Fibroblast of pulmonary artery (primary cell): Measurements from ENCODE around the gene FOXD2.

Source experiments
- DNase-seq: peaks from one replicate; pipeline ENCODE4 v3.0.0-alpha.2; 2010; ENCODE audit warnings: low read depth
- H3K4me3 ChIP-seq: replicated peaks from 2 replicates; pipeline ENCODE4 v1.5.1; 2011; ENCODE audit warnings: low read depth, mild to moderate bottlenecking, control low read depth, low read length, moderate library complexity
- CTCF ChIP-seq: IDR thresholded peaks from 2 replicates; pipeline ENCODE4 v1.5.1; 2011; ENCODE audit warnings: mild to moderate bottlenecking, control low read depth, low read length, inconsistent platforms; ENCODE audit errors: missing control alignments

Gene FOXD2

GRCh38 chr1:47444297-47444561 lies 6.4 kb downstream of the FOXD2 start:
- TF ChIP-seq CTCF = no peak
- no peak overlapping the region for H3K4me3 ChIP-seq
- DNase-seq = no peak

- TF ChIP-seq CTCF = no peak
- peak; percentile 29 for DNase-seq
- H3K4me3 ChIP-seq = no peak overlapping the region
Observed at GRCh38 chr1:47444562-47445465, 7.0 kb downstream of the FOXD2 start.

GRCh38 chr1:47445823-47446550 lies 8.1 kb downstream of the FOXD2 start:
- TF ChIP-seq CTCF = no peak
- no peak for DNase-seq

GRCh38 chr1:47448462-47449222 lies 10.8 kb downstream of the FOXD2 start:
- H3K4me3 ChIP-seq = no peak overlapping the region
- no peak for TF ChIP-seq CTCF
- no peak for DNase-seq

More at GRCh38 chr1:47445823-47446550, 8.1 kb downstream of the FOXD2 start:
- no peak overlapping the region for H3K4me3 ChIP-seq

- DNase-seq = no peak
- H3K4me3 ChIP-seq = no peak overlapping the region
- peak; percentile 40 for TF ChIP-seq CTCF
Observed at GRCh38 chr1:47449822-47450552, 12.1 kb downstream of the FOXD2 start.

- no peak for DNase-seq
- no peak for TF ChIP-seq CTCF
- H3K4me3 ChIP-seq = no peak overlapping the region
Observed at GRCh38 chr1:47450606-47451005, 12.8 kb downstream of the FOXD2 start.
